IMR-90 (cell line): ENCODE data around the gene MPND.

Source experiments
- CEBPB ChIP-seq: IDR thresholded peaks from 2 replicates; pipeline ENCODE4 v1.6.1; 2012; ENCODE audit warnings: low read depth, low read length, improper control_type of control experiment
- CTCF ChIP-seq: conservative IDR thresholded peaks from 2 replicates; pipeline ENCODE4 v1.5.1; 2012; ENCODE audit warnings: mild to moderate bottlenecking, low read depth, low read length, improper control_type of control experiment
- MAFK ChIP-seq: IDR thresholded peaks from 2 replicates; pipeline ENCODE4 v1.6.1; 2012; ENCODE audit warnings: low read depth, low read length, improper control_type of control experiment
- MAZ ChIP-seq: IDR thresholded peaks from 2 replicates; pipeline ENCODE4 v1.6.1; 2012; ENCODE audit warnings: low read depth, mild to moderate bottlenecking, low read length, improper control_type of control experiment, moderate library complexity, borderline replicate concordance
- POLR2A ChIP-seq: IDR thresholded peaks from 2 replicates; pipeline ENCODE4 v1.6.1; 2012; ENCODE audit warnings: mild to moderate bottlenecking, low read depth, low read length
- SMC3 ChIP-seq: fragments of 150-350 bp; IDR thresholded peaks from 2 replicates; pipeline ENCODE4 v1.6.1; 2016; ENCODE audit warnings: low read depth, mild to moderate bottlenecking, antibody characterized with exemption, low read length, moderate library complexity

GRCh38 chr19:4388337-4389063, 45.1 kb downstream of the MPND start:
- TF ChIP-seq CEBPB (no peak), SMC3 (no peak), MAZ (no peak), CTCF (no peak), POLR2A (no peak), MAFK (no peak)
